Posterior cingulate gyrus (tissue), 11 donors: ENCODE results near the gene SLC24A3.
"Not testable (repeated sequence)": the region's sequence is repeated elsewhere in the genome, so short reads cannot be mapped to it uniquely, and the experiment has no call there.

Experiments
- DNase-seq, 10 donors: peaks; one replicate each; pipeline versions ENCODE4 v3.0.0 to v3.0.0-alpha.2; 2020 to 2021; ENCODE audit warnings: mixed read lengths in 3 of 10
- intact Hi-C: fragments of 100-400 bp; cut with DNase I; formaldehyde crosslinking; loops from one replicate; pipeline ENCODE4 v1.15.1; 2023

SLC24A3 gene

DNA sequence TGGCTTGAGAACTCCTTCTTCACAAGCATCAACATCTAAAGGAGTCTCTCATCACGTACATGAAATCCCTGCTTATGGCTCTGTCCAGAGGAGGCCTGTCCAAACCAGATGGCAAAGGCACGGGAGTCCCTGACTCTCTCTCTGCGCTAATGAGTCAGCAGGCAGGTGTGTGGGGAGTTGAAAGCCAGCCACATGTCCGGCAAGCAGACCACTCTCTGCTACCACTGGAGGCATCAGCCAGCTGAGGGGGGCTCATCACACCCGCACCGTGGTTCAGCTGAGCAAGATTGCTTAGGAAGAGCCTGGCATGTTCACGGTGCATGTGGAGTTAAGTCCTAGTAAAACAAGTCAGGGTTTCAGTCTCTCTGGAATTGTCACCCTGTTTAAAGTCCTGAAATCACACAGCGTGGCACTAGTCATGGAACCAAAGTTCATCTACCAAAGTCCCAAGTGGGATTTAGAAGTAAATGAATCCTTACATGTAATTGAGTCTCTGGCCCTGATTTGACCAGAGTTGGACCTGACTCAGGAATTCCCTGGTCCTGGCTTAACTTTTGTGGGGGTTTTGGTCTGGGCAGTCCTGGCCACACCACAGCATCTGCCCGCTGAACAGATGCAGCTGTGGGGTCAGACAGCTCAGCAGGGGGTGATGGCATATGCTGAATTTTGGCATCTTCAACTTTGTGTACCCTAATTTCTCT lies 390.4 kb downstream of the SLC24A3 start:
- intact Hi-C loops = no loop called here
- DNase-seq = no peak

DNA sequence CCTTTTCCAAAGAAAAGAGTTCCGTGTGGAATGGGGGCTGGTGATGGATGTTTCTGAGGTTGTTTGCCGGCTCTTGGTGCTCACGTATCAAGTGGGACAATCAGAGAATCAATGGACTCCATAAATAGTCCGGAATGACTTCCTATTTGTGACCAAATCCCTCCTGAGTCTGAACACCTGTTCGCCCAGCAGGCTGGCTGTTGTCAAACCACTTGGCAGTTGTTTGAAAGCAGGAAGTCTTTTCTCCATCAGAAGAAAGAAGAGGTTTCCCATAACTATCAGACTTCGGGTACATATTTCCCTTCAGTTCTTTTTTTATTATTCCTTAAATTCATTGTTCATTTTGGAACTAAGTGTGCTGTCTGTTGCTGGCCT lies 390.9 kb downstream of the SLC24A3 start:
- intact Hi-C loops = no loop called here
- no peak for DNase-seq

- intact Hi-C loops = no loop called here
- no peak for DNase-seq
These were observed 393.5 kb downstream of the SLC24A3 start for GRCh38 chr20:19605786-19606485.

DNA sequence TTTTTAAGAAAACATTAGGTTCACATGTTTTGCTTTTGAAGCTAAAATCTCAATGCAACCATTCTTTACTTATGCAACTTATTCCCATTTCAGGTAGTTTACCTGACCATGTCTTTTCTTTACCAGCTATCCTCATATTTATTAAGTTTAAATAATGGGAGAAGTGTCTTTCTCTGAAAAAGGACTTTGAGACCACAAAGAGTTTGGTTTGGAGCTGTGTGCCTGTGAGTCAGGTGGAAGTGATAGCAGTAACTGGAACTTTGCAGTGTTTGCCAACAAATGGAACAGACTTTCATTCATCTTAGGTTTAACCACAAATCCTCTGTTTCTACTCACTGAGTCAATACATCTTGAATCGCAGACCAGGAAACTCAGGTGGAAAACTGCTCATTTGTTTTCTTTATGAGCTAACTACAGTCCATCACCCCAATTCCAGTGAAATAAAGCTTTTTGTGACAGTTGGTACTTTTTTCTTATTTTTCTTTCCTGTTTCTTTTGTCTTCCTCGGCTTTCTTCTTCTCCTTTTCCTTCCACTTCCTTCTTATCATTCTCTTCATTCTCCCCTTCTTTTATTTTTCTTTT lies 397.3 kb downstream of the SLC24A3 start:
- intact Hi-C loops = no loop called here
- DNase-seq = no peak

DNA sequence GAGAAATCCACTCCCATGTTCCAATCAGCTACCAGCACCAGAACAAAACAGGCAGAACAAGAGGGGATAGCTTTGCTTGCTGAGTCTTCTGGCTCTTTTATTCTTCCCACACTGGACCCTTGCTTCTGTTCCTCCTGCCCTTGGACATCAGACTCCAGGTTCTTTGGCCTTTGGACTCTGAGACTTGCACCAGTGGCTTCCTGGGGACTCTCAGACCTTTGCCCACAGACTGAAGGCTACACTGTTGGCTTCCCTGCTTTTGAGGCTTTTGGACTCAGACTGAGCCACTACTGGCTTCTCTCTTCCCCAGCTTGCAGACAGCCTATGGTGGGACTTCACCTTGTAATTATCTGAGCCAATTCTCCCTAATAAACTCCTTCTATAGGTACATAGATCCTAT lies 403.2 kb downstream of the SLC24A3 start:
- DNase-seq = no peak
- intact Hi-C loops = no loop called here

DNA sequence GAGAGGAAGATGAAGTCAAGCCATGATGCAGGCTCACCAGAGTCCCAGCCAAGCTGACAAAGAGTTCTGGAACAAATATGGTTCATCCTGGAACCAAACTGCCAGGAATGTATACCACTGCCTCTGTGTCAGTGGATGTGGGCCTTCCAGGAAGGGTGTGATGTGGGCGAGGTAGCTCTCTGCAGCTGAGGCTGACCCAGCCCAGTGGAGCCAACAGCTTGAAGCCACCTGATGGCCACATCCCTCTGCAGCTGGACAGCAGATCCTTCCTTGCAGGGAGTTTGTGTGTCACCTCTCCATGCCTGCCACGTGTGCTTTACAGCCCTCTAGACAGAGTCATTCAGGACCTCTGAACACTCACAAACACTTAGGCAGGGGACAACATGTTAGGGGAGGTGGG lies 403.6 kb downstream of the SLC24A3 start:
- DNase-seq = no peak
- intact Hi-C loops = no loop called here

DNA sequence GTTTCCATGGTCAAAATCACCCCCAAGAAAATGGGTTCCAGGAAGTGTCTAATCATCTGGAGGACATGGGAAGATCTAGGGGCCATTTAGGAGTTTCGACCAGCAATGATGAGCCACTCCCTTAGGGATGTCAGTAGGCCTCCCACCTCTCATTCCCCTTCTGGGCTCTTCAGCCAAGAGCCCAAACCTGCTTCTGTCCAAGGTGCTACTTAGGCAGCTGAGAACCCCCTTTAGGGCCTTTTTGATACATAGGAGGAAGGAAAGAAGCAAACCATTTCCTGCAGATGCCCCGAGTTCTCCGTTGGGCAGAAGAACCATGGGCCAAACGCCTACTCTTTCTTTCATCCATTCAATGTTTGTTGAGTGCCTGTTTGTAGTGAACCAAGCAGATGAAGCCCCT lies 404.2 kb downstream of the SLC24A3 start:
- no peak for DNase-seq
- intact Hi-C loops = no loop called here

DNA sequence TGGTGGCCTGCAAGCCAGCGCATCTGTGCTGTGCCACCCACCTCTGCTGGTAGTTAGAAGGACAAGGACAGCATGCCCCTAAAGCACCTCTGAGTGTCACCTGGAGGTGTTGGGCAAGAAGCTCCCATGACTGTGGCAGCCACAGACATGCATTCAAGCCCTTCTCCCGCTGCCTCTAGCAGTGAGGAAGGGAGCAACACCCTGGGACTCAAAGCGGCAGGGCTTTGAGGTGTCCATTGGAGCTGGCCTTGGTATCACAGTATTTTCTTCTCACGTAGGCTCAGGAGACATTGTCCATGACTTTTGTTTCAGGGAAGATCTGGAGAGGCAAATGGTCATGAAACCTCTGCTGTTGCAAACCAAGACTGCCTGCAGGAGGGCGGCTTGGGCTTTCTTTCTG lies 404.8 kb downstream of the SLC24A3 start:
- no peak for DNase-seq
- intact Hi-C loops = no loop called here

DNA sequence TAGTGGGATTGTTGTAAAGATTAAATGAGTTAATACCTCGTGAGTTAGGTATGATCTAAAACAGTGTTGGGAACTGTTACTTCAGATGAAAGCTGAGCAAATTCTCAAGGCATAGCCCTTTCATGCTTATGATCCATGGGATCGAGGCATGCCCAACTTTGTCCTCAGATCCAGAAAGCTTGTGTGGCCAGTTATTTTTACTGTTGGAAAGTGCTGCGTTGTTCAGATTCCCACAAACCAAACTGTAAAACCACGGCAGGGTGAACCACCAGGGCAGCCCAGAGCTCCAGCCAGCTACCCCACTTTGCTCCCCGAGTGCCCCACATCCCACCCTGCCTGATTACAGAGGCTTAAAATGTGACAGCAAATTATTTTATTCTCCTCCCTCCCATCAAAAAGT lies 406.3 kb downstream of the SLC24A3 start:
- no peak for DNase-seq
- intact Hi-C loops = no loop called here

GRCh38 chr20:19619904-19620430 lies 407.5 kb downstream of the SLC24A3 start:
- no peak for DNase-seq
- intact Hi-C loops = no loop called here

DNA sequence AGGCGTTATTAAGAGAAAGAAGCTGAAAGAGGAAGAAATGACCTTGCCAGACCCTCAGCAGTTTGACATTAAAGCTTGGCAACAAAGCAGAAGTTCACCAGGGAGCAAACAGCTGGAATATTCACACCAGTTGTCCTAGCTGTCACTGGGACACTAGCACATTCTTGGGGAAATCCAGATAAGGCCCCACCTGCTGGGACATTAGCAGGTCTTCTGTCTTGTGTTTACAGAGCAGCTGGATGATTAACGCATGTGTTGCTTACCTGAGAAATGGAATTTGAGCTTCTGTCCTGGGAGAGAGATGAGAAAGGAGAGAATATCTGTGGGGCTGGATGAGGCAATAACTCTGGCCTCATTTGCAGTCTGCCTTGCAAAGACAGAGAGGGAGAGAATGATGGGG lies 408.0 kb downstream of the SLC24A3 start:
- no peak for DNase-seq
- intact Hi-C loops = no loop called here

DNA sequence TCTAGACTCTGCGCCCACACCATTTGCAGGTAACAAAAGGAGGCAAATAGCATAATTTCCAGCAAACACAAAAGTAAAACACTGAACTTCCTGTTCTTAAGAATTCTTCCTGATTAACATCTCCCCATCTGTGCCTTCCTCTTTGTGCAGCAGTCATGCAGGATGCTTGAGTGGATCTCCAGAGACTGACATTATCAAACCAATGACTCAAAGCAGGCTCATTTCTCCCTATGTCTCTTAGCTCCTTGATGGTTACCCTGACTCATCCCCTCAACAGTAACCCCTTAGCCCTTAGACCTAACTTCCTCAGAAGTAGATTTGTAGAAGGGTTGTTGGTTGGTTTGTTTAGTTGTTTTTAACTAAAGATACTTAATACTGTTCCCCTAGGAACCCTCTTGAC lies 408.6 kb downstream of the SLC24A3 start:
- DNase-seq = no peak
- intact Hi-C loops = no loop called here

- intact Hi-C loops = no loop called here
- DNase-seq = no peak
These were observed 412.0 kb downstream of the SLC24A3 start for GRCh38 chr20:19624221-19624965.

- intact Hi-C loops = no loop called here
- no peak for DNase-seq
These were observed 413.0 kb downstream of the SLC24A3 start for GRCh38 chr20:19625426-19625825.

DNA sequence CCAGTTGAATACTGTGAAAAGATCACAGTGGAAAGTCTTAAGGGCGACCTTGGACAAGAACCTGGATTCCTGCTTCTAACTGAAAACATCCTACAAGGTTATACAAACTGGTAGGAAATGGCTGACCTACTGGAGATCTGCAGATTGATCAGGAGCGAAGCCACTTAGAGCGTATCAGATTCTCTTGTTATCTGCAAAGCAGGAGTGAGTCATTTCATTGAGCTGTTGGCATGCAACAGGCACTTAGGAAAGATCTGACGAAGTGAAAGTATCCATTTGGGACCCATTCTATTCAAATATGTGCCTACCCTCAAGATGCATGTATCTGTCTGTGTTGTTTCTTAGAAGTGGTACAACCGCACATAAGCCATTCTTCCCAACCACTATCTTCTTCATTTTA lies 414.5 kb downstream of the SLC24A3 start:
- intact Hi-C loops = no loop called here
- DNase-seq = no peak

DNA sequence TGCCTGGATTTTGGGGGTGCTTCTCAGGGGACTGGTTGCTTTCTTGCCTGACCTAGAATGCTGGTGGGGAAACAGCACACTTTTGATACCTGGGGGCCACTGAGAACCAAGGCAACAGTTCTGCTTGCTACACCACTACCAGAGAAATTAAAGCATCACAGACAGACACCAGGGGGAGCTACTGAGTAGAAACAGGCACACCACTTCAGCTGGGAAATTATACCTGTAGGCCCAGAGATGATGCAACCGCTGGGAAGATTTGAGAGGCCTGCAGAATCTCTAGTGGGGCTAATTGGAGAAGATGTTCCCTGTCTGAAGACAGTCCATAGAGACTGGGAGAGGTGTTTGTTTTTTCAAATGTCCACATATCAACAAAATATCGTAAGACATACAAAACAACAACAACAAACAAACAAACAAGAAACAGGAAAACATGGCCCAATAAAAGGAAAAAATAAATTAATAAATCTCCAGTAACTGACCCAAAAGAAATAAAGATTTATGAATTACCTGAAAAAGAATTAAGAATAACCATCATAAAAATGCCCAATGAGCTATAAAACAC lies 416.2 kb downstream of the SLC24A3 start:
- peak in 1 of 10 donors; percentile 16 for DNase-seq
- intact Hi-C loops = no loop called here

DNA sequence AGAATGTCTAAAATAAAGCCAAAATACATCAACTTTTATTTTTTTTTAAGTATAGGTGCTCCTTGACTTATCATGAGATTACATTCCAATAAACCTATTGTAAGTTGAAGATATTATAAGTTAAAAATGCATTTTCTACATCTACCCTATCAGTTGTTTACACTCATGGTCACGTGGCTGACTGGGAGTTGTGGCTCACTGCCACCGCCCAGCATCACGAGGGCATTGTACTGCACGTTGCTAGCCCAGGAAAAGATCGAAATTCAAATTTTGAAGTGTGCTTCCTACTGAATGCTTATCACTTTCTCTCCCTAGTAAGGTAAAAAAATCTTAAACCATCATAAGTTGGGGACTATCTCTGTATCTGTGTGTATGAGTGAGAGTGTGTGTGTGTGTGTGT lies 419.0 kb downstream of the SLC24A3 start:
- DNase-seq = no peak
- intact Hi-C loops = no loop called here

GRCh38 chr20:19633985-19634384 lies 421.5 kb downstream of the SLC24A3 start:
- intact Hi-C loops = no loop called here
- DNase-seq = no peak

GRCh38 chr20:19639471-19640045 lies 427.1 kb downstream of the SLC24A3 start:
- intact Hi-C loops, DNase-seq: not testable (repeated sequence)

DNA sequence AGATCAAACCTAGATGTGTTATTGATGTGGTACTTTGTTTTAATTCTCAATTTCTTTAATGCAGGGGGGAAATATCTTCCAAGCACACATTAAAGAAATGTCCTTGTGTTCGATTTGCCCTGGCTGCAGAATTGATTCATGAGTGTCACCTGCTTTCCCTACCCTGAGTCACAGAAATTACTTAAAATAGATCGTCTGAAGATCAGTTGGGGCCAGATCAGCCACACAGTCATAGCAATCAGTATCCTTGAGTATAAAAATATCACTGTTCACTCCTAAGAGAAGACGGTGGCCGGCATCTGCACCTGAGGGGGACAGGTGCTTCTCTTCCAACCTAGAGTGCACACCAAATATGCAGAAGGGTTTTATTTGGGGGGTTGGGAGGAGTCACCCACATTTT lies 430.4 kb downstream of the SLC24A3 start:
- intact Hi-C loops = no loop called here
- no peak for DNase-seq
